GM12875 (cell line): ENCODE measurements around the gene SRCIN1.
"Not testable (repeated sequence)": the region's sequence is repeated elsewhere in the genome, so short reads cannot be mapped to it uniquely, and the experiment has no call there.

Experiments used
- H3K4me3 ChIP-seq: one replicate; pipeline ENCODE4 v1.5.1; 2011; ENCODE audit warnings: low read depth, low read length, control low read depth
- TF ChIP-seq, protein P1 (sequence below): IDR thresholded peaks from 2 replicates; pipeline ENCODE4 v1.5.1; 2011; ENCODE audit warnings: low read depth, mild to moderate bottlenecking, control low read depth, inconsistent platforms, low read length, moderate library complexity, borderline replicate concordance; ENCODE audit not compliant: insufficient read depth

The SRCIN1 gene

DNA sequence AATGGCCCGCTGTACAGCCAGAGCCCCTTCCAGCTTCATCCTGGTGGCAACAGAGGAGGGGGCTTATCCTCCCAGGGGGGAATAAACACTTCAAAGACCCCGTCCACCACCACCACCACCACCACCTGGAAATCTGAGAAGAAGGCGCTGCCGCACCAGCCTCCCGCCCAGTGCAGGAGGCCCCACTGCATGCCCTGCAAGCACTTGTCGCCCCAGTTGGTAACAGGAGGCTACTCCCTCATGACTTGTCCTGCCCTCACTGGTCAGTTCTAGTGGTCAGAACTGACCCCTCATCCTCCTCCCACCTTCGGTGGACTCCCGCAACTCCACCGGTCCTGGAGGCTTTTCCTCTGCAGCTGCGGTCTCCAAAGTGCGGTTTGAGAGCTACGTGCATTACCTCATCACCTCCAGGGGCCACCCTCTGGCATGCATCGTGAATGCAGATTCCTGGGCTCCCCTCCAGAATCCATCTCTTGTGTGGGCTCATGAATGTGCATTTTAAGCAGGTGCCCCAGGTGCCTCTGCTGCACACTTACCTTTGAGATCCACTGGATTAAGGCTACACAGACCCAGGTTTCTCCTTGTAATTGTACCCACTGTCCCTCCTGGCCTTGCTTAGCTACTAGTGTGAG is 71.8 kb downstream of the SRCIN1 start:
- no peak overlapping the region for H3K4me3 ChIP-seq
- TF ChIP-seq, protein P1, sequence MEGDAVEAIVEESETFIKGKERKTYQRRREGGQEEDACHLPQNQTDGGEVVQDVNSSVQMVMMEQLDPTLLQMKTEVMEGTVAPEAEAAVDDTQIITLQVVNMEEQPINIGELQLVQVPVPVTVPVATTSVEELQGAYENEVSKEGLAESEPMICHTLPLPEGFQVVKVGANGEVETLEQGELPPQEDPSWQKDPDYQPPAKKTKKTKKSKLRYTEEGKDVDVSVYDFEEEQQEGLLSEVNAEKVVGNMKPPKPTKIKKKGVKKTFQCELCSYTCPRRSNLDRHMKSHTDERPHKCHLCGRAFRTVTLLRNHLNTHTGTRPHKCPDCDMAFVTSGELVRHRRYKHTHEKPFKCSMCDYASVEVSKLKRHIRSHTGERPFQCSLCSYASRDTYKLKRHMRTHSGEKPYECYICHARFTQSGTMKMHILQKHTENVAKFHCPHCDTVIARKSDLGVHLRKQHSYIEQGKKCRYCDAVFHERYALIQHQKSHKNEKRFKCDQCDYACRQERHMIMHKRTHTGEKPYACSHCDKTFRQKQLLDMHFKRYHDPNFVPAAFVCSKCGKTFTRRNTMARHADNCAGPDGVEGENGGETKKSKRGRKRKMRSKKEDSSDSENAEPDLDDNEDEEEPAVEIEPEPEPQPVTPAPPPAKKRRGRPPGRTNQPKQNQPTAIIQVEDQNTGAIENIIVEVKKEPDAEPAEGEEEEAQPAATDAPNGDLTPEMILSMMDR = no peak

DNA sequence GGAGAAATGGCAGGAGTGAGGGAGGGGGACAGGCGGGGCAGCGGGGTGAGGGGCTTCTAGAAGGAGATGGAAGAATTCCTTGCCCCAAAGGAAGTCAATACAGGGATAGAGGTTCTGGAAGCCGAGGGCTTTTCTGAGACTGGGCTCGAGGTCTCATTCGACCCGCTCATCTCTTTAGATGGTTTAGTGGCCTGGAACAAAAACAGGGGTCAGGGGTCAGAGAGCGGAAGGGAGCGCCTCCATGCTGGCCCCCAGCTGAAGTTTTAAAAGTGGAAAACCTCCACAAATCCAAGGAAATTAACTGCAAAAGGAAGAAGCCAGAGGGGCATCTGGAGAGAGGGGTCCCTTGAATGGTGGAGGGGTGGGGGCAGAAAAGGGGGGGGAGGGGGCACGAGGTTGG is 72.5 kb downstream of the SRCIN1 start:
- TF ChIP-seq, protein P1 = no peak
- H3K4me3 ChIP-seq = no peak overlapping the region

DNA sequence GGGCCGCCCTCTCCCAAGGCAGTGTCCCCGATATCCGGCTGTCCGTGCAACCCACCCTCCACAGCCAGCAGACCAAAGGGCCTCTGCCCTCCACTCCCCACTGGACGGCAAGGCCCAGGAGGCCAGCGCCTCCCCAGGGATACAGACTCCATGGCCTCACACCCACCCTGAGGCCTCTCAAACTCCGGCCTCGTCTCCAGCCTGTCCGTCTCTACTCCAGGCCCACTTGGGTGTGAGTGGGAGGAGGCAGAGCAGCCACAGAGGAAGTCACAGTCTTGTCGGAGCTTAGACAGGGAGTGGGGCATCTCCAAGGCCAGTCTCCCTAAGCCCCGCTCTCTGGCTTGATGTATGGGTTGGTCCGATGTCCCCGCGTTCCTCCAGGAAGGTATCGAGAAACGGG is 73.3 kb downstream of the SRCIN1 start:
- H3K4me3 ChIP-seq = no peak overlapping the region
- TF ChIP-seq, protein P1 = no peak

DNA sequence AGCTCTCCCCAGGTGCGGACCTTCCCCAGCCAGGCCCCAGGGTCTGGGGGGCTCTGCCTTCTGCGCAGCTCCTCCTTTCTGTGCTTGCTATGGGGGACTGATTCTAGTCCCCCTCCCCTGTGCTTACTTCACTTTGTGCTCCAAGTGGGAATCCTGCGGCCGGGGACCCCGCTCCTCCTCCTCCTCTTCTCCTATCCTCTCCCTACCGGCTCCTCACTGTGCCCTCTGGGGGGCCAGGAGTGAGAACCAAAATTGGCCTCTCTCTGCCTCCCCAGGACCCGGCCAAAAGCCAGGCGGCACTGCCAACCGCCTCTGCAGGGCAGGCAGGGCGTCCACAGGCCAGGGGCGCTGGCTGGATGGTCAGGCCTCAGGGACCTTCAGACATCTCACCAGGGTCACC is 74.0 kb downstream of the SRCIN1 start:
- H3K4me3 ChIP-seq = not testable (repeated sequence)

DNA sequence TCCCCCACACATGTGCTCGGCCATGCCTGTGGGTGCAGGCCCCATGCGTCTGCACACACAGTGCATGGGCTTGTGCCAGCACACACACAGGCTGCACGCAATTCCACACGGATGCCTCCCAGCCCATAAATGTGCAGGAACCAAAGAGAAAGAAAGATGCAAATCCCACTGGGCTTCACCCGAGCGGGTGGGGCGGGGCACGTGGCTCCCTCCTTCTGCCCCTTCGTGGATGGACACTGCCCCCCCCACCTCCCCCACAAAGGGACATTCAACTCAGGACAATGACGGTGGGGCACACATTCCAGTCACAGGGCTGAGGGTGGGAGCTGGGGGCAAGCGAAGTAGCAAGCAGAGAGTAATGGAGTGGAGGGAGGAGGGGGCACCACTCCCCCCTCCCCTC is 74.9 kb downstream of the SRCIN1 start:
- not testable (repeated sequence) for H3K4me3 ChIP-seq

DNA sequence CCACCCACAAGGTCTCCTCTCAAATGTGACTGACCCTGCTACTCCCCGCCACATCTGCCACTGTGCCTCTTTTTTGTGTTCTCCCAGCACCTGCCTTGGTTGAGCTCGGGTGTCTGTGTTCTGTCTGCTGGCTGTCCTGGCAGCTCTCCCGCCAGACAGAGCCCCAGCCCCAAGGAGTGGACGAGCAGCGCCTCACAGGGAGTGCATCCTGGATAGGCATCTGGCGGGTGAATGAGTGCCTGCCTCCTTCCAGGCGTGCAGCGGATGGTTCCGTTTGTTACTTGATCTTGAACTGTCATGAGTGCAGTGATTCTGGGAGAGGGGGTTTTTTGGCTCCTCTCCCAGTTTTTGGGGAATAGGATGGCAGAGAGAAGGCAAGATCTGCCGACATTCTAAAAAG is 77.6 kb downstream of the SRCIN1 start:
- H3K4me3 ChIP-seq = not testable (repeated sequence)

DNA sequence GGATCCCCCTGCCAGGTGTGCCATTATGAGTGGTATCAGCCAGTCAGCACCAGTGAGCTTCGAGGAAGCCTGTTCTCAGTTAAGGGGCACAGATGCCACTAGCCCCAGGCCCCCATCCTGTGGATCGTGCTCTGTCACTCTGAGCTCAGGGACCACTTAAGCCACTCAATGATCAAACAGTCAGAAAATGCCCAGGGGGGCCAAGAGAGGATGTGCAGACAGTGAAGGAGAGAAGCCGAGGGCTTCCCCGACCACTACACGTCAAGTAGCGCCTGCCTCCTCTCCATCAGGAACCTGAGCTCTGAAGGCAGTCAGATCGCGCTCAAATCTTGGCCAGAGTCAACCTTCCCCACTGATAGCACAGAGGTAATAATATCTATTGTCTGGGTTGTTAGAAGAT is 79.2 kb downstream of the SRCIN1 start:
- H3K4me3 ChIP-seq = not testable (repeated sequence)

DNA sequence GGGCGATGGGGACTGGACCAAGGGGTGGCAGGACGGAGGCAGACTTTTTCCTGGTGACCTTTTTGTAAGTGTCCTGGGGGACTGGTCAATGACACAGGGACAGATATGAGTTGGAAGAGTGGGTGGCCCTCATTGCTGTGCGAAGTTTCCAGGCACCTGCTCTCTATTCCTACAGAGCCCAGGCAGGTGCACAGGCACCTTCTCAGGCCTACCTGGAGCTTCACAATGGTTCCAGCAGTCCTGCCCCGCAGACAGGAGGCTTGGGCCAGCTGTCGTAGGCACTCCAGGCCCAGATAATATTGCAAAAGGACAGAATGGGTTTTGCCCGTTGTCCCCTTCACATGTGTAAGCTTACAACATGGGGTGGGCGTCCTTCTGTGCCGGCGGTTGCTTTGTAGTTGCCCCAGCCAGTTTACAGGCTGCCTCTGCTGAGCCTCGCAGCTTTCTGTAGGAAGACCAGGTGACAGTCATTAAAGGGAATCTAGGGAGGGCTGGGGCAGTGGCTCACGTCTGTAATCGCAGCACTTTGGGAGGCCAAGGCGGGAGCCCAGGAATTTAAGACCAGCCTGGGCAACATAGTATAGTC is 93.2 kb downstream of the SRCIN1 start:
- H3K4me3 ChIP-seq = no peak overlapping the region
- TF ChIP-seq, protein P1 = no peak

DNA sequence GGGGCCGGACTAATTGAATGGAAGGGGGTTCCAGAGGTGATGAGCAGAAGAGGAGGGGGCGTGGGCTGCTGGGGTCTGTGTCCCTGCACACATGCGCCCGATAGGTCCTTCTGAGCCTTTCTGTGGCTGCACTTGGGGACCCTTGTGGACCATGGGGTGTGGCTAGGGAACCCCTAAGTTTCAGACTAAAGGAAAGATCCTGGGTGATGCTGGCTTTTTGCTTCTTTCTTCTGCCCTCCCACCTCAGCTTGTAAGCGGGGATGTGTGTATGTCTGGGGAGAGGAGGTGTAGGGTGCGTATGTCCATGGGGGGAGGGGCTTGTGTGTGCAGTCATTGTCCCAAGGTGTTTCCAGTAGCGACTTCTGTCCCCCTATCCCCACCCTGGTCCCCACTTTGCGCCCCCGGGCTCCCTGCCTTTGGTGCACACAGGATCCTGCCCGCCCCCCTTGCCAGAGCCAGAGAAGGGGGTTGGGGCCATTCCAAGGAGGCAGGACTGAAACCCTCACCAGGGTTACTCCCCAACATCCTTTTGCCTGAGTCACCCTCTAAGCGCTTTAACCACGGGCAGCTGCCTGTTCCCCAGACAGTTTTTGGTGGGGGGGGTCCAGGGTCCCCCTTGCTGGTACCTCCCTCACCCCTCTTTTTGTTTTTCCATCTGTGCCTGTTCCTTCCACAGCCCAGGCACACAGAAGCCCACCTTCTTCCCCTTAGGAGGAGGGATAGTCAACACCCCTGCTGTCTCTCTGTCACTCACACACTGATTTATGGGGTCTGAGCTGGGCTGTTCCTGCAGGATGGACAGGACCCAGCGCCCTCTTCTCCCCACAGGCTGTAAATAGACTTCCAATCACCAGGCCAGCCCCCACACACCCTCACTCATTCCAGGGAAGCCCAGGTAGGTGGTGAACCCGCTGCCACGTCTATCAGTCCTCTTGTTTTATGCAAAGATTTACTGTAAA is 94.3 kb downstream of the SRCIN1 start:
- H3K4me3 ChIP-seq = no peak overlapping the region
- TF ChIP-seq, protein P1 = no peak
